Islet of Langerhans (tissue), 1 donor: ENCODE data around the gene FCHO1.
"Not testable (repeated sequence)": the region's sequence is repeated elsewhere in the genome, so short reads cannot be mapped to it uniquely, and the experiment has no call there.

ENCODE experiments used
- FAIRE-seq: peaks from one replicate; lab custom pipeline; 2011; peaks lifted over from hg19 to GRCh38; lab: Jason Lieb, UNC

FCHO1 gene

DNA sequence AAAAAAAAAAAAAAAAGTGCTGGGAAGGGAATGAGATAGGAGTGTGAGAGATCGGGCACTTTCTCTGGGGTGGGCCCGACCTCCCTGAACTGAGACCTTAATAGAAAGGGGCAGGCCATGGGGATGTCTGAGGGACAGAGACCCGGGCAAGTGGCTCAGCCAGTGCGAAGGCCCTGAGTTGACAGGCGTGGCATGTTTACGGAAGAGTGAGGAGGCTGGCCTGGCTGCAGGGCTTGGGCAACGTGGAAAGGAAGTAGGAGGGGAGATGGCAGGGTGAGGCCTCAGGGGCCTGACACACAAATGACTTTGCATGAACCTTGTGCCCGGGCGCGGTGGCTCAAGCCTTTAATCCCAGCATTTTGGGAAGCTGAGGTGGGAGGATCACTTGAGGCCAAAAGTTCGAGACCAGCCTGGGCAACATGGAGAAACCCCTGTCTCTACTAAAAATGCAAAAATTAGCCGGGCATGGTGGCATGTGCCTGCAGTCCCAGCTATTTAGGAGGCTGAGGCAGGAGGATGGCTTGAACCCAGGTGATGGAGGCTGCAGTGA is 13.9 kb downstream of the FCHO1 start:
- FAIRE-seq, result no peak

DNA sequence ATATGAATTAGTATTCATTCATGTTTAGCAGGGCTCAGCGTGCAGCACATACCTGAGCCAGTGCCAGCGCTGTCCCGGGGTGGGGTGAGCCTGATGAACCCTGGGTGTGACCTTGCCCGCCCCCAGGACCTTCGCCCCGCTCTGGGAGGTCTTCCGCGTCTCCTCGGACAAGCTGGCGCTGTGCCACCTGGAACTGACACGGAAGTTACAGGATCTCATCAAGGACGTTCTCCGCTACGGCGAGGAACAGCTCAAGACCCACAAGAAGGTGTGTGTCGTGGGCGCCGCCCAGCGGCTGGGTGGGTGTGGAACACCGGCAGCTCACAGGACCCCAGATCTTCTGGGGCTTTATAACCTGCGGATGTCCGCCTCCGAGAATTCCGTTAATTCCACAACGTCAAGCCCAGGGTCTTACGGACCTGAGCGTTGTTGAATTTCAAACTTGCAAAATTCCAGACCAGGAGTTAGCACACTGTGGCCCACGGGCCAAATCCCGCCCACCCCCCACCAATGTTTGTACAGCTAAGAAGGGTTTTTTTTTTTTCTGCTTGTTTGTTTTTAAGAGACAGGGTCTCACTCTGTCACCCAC is 15.4 kb downstream of the FCHO1 start:
- no peak for FAIRE-seq

DNA sequence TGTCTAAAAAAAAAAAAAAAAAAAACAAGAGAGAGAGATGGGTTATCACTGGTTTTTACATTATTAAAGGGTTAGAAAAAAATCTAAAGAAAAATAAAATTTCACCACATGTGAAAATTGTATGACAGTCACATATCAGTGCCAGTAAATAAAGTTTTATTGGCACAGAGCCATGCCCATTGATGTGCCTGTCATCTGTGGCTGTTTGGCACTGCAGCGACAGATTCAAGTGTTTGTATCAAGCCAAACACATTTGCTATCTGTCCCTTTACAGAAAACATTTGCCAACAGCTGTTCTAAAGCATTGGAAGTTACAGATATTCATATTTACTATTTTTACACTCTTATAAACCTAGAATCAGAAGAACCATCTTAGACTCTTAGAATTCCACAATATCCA is 16.3 kb downstream of the FCHO1 start:
- no peak for FAIRE-seq

DNA sequence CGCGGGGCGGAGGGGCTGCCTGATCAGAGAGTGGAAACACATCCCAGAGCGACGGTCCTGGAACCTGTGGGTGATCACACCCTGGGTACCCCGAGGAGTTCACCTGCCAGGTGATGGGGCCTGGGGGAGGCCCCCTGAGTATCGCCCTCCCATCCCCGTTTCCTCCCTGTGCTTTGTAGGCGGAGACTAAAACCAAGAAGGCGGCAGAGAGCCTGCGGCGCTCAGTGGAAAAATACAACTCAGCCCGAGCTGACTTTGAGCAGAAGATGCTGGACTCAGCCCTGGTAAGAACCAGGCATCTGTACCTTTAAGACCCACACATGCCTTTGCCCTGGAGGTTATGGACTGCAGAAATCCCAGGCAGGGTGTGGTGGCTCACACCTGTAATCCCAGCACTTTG is 19.3 kb downstream of the FCHO1 start:
- no peak for FAIRE-seq

DNA sequence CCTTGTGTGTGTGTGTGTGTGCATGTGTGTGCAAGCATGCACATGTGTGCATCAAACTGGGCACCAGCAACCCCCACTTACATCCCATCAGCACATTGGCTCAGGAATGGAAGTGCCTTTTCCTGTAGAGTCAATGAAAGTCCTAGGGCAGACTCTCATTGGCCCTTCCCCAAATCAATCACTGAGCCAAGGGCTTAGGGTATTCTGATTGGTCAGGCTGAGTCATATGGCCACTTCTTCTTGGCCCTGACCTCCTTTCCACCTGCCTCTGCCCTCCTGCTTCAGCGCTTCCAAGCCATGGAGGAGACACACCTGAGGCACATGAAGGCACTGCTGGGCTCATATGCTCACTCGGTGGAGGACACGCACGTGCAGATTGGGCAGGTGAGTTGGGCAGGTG is 20.9 kb downstream of the FCHO1 start:
- no peak for FAIRE-seq

DNA sequence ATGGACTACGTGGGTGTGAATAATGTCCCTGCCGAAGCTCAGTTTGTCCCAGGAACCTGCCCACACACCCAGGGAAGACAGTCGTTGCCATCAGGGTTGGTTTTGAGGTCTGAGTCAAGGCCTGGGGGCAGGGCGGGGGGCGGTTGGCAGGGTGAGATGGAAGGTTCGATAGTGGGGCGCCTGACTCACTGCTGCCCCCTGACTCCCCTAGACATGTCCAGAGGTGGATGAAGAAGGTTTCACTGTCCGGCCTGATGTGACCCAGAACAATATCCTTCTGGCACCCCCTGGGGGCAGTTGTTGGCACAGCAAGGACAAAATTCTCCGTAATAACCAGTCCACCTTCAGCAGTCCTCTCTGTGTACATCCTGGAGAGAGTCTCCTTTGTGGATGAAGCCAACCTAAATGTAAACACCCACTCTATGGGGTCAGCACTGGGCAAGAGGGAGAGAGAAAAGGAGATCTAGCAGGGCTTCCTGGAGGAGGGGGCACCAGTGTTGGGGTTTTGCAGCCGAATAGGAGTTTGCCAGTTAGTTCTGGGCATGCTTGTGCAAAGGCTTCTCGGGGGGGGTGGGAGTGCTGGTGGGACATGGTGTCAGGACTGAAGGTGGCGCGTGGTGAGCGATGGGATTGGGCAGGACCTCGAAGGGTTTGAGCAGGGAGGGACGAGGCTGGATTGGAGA is 24.1 kb downstream of the FCHO1 start:
- no peak for FAIRE-seq

DNA sequence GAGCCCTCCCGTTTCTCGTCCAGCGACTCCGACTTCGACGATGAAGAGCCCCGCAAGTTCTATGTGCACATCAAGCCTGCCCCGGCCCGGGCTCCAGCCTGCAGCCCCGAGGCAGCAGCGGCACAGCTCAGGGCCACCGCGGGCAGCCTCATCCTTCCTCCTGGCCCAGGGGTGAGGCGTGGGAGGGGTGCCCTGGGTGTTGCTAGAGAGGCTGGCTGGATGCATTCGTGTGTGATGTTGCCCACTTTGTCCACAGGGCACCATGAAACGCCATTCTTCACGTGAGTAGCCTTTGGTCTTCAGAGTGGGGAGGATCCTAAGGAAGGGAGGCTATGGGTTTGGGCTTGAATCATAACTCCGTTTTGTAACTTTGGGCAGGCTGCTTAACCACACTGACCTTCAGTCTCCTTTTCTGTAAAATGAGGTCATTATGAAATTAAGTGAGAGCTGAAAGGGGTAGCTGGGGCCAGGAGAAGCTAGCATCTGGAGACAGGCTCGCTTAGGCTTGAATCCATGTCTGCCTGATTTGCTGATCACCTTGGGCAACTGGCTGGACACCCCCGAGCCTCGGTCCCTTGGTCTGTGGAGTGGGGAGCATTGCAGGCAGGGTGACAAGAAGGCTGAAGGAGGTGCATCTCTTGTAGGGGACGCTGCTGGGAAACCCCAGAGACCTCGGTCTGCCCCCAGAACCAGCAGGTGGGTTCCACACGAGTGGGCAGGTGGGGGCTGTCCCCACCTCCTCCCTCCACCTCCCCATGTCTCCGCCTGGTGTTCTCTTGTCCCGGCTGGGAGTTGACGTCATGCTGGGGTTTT is 24.9 kb downstream of the FCHO1 start:
- FAIRE-seq, result no peak

DNA sequence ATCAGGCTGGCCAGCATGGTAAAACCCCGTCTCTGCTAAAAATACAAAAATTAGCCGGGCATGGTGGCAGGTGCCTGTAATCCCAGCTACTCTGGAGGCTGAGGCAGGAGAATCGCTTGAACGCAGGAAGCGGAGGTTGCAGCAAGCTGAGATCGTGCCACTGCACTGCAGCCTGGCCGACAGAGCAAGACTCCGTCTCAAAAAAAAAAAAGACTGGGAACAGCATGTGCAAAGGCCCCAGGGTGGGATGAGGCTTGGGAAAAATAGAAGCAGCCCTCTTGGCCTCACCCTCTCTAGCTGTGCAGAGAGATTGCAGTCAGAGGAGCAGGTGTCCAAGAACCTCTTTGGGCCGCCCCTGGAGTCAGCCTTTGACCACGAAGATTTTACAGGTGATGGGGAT is 26.6 kb downstream of the FCHO1 start:
- FAIRE-seq, result not testable (repeated sequence)

DNA sequence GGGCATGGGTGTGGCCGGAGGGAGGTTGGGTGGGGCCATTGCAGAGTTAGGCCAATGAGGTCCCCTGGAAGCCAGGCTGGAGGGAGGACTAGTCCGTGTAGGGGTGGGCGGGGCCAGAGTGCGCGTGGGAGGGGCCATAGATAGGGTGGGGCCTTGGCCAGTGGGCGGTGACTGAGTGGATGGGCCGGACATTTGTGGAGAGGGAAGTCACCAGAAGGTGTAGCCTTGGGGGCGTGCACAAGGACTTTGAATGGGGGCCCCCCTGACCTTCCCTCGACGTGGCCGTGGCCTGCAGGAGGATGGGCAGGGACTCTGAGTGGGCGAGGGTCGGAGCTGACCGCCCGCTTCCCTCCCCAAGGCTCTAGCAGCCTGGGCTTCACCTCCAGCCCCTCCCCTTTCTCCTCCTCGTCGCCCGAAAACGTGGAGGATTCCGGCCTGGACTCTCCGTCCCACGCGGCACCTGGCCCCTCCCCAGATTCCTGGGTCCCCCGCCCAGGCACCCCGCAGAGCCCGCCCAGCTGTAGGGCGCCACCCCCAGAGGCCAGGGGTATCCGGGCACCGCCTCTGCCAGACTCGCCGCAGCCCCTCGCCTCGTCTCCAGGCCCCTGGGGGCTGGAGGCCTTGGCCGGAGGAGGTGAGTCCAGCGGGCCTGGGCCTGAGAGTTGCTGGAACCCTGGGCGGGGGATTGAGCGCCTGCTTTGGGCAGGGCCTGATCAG is 27.1 kb downstream of the FCHO1 start:
- FAIRE-seq, result no peak

DNA sequence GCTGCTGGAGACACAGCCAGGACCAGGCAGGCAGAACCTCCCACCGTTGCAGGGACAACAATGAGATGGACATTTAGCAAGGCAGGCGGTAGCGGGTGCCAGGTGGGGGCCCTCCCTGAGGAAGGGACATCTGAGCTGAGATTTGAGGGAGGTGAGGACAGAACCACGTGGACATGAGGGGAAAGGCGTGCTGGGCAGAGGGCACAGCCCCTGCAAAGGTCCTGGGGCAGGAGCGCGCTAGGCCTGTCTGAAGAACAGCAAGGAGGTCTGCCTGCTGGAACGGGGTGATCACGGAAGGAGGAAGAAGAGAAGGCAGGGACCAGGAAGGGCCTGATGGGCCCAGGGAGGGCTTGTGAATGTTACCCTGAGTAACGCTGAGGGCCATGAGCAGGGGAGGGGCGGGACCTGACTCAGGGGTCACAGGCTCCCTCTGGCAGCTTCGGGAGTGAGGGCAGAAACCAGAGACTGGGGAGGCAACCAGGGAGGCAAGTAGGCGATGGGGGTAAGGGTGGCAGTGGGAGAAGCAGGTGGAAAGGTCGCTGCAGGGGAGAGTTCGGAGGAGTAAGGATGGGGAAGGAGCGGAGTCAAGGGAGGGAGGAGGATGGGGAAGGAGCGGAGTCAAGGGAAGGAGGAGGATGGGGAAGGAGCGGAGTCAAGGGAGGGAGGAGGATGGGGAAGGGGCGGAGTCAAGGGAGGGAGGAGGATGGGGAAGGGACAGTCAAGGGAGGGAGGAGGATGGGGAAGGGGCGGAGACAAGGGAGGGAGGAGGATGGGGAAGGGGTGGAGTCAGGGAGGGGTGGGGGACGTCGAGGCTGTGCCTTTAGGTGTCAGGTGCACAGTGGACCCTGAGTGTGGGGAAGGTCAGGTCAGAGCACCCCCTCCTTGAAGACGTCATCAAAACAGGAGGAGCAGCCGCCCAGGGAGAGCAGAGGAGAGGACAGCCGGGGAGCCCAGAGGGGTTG is 28.0 kb downstream of the FCHO1 start:
- FAIRE-seq, result no peak

DNA sequence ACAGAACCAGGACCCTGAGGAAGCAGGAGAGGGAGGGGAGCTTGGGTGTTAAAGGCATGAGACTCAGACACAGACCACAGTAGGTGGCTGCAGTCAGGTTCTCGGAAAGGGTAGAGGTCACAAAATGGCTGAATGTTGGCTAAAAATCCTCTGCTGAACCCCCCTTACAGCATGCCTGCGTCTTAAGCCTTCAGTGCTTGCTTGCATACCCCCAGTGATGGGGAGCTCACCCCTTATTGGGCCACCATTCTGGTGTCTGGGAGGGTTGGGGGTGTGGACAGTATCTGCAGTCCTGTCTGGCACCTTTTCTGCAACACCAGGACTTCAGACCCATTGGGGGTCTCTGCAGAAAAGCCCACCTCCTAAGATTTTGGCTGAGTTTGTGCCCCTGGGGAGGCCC is 29.5 kb downstream of the FCHO1 start:
- FAIRE-seq, result no peak

DNA sequence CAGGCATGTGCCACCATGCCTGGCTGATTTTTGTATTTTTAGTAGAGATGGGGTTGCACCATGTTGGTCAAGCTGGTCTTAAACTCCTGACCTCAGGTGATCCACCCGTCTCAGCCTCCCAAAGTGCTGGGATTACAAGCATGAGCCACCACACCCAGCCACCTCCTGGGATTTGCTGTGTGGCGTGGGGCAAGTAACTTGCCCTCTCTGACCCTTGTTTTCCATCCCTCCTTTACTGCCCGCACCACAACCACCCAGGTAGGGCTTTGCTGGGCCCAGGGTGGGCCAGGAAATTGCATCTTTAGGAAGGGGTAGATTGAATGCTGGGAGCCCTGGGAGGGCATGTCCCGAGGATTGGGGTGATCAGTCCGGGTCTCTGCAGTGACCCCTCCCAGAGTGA is 32.4 kb downstream of the FCHO1 start:
- not testable (repeated sequence) for FAIRE-seq

DNA sequence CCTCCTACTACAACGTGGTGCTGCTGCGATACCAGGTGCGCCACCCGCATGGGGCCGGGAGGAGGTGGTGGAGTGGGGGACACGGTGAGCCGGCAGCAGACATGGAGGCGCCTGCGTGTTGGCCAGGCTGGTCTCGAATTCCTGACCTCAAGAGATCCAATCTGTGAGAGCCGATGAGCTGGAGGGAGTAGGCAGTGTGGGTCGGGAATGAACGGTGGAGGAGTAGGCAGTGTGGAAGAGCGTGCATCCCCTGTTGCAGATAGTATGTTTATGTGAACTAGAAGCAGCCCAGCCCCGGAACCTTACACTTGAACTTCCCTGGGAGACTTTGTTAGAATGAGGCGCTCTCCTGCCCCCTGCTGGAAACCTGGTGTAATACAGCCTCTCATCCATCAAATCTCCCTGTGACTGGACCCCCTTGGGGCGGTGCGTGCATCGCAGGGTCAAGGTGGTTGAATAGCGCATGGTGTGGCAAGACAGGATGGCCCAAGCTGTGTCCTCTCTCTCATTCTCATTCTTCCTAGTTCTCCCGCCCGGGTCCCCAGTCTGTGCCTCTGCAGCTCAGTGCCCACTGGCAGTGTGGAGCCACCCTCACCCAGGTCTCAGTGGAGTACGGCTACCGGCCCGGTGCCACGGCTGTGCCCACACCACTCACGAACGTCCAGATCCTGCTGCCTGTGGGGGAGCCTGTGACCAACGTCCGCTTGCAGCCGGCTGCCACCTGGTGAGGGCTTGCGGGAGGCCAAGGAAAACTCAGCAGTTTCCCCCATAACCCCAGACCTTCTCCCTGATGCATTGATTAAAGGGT is 33.1 kb downstream of the FCHO1 start:
- FAIRE-seq, result peak; percentile 21

DNA sequence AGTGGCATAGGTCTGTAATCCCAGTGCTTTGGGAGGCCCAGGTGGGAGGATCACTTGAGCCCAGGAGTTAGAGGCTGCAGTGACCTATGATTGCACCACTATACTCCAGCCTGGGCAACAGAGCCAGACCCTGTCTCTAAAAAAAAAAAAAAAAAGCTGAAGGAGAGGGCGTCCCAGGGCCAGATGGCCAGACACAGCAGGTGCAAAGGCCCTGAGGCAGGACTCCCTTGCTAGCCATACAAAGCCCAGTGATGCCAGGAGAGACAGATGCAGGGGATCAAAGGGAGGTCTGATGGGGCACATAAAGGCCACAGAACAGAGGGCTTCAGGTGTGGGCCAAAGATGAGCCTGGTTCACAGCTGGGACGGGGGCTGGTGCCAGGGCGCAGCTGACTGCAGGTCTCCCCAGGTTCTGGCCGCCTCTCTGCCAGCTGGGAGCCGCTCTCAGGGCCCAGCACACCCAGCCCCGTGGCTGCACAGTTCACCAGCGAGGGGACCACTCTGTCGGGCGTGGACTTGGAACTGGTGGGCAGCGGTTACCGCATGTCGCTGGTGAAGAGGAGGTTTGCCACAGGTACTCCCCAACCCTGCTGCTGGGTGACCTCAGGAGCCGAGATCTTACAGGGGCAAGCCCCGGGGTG is 36.1 kb downstream of the FCHO1 start:
- FAIRE-seq, result no peak

DNA sequence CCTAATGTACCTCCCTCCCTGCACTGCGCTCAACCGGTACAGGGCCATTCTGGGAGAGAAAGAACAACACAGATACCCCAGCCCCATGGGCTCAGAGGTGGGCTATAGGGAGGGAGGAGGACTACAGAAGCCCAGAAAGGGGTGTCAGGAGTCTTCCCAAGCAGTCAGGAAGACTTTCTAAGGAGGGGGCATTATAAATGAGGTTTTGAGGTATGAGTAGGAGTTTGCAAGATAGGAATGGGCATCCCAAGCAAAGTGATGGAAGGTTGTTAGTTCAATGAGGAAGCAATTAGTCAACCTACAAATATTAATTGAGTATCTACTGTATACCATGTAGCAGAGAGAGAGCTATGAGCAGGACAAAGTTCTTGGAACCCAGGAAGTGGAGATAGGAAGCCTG is 37.4 kb downstream of the FCHO1 start:
- FAIRE-seq, result no peak

DNA sequence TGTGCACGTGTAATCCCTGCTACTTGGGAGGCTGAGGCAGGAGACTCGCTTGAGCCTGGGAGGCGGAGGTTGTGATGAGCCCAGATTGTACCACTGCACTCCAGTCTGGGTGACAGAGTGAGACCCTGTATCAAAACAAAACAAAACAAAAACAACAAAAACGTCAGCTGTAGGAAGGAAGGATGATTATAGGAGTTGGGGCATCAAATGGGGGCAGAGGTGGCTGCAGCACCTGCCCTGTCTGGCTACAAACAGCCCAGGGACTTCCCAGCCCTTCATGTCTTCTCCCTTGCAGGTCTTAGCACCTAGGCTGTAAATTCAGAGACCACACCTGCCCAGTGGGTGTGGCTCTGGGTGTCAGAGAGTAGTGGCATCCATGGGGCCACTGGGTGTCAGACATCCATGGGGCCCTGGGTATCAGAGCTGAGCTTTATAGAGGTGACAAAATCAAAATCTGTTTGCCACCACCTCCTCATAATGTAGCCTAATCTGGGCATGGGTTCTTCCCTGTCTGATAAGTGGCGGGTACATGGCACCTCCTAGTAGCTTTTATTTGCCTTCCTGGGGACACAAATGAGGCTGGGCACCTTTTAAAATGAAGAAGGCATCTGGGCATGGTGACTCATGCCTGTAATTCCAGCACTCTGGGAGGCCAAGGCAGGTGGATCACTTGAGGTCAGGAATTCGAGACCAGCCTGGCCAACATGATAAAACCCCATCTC is 38.9 kb downstream of the FCHO1 start:
- no peak for FAIRE-seq

DNA sequence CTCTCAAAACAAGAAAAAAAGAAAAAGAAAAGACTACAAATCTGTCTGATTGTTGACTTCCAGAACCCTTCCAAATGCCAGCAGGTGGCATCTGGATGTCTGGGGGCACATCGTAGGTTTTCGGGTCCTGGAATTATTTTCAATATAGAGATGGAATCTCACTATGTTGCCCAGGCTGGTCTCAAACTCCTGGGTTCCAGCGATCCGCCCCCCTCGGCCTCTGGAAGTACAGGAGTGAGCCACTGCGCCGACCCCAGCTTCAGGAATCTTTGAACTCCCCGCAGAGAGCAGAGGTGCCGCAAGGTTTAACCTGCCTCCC is 43.1 kb downstream of the FCHO1 start:
- FAIRE-seq, result no peak

DNA sequence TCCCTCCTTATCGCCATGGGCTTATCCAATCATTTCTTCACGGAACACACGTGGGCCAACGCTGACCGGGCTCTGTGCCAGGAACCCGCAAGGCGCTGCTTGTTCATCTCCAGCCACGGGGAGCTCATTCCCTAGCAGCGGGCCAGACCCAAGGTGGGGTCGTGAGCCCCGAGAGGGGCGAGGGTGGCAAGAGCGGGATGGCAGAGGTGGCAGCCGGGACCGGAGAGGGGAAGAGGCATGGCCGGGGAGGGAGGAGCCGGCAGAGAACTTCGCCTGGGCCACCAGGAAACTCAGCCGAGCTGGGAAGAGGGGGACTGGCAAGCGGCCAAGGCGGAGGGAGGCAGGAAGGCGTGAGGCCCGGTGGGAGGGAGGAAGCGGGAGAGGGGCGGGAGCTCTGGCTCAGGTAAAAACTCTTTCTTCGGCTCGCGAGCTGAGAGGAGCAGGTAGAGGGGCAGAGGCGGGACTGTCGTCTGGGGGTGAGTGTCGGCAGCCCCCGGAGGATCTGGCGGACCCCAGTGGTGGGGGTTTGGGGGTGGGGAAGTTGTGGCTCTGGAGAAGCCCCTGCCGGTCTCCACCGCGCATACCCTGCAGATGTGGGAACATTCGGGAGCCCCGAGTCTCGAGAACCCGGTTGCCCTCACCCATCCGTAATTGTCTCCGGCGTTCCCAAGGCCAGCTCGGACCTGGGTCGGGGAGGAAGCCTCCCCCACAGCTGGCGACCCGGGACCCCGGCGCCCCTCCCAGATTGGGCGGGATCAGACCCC is 43.6 kb downstream of the FCHO1 start, which contains the start of gene B3GNT3:
TSS of gene B3GNT3 (plus strand) at position 408 of the 764 bp plus-strand sequence. CDS start 12,670 bp downstream, outside the sequence.
- no peak for FAIRE-seq

DNA sequence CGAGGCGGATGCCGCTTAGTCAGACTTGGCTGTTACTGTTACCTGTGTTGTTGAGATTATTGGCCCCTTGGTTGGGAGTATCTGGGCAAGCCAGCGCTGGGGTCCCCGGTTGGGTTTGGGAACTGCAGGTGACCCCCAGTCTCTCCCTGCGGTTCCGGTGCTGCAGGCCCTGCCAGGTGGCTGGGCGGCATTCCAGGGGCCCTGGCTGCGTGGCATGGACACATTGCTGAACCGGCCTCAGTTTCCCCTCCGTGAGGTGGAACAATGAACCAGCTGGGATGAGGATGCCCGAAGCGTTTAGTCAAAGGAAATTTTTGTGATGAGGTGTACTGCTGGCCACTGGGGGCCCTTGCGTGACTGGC is 44.2 kb downstream of the FCHO1 start:
- no peak for FAIRE-seq
